Ramos (cell line): ENCODE measurements around the gene HOXA9.

Source experiments
- in situ Hi-C: fragments of 300-500 bp; cut with MboI; formaldehyde crosslinking; loops from one replicate; pipeline ENCODE4 v1.14.3; 2022; ENCODE audit warnings: low sequenced_read_pairs; ENCODE audit not compliant: unreplicated experiment

HOXA9 gene

DNA sequence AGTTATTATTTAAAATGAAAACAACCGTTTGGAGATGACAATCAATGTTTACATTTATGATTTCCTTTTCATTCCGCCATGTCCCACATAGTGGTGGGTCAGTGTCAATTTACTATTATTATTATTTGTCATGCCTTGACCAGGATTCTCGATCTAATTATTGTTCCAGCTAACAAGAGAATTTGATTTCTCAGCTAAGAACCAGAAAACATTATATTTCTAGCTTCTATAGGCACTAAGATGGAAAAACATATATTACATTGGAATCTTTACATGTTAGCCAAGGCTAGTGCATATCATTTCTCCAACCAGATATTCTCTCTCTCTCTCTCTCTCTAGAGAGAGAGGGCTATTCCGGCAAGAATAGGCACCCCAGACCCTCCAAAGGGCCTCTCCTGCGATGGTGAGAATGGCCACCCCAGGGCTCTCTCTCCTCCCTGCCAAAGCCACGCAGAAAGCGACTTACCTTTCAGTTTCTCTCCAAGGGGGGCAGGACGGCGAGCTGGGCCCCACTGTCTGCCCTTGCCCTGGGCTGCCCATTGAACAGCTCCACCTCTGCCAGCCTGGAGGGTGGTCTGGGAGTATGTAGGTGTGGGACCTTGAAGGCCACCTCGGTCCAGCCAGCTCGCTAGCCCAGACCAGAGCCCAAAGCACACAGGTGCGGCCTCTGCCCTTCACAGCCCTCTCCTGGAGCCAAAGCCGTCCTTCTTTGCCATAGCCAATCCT, 15.3 kb downstream of the HOXA9 start:
- in situ Hi-C loops, result loop anchor here (10.0 to 25.0 kb wide), 5 partner anchors 295 to 1263 kb away; no protein-coding TSS in a partner anchor

DNA sequence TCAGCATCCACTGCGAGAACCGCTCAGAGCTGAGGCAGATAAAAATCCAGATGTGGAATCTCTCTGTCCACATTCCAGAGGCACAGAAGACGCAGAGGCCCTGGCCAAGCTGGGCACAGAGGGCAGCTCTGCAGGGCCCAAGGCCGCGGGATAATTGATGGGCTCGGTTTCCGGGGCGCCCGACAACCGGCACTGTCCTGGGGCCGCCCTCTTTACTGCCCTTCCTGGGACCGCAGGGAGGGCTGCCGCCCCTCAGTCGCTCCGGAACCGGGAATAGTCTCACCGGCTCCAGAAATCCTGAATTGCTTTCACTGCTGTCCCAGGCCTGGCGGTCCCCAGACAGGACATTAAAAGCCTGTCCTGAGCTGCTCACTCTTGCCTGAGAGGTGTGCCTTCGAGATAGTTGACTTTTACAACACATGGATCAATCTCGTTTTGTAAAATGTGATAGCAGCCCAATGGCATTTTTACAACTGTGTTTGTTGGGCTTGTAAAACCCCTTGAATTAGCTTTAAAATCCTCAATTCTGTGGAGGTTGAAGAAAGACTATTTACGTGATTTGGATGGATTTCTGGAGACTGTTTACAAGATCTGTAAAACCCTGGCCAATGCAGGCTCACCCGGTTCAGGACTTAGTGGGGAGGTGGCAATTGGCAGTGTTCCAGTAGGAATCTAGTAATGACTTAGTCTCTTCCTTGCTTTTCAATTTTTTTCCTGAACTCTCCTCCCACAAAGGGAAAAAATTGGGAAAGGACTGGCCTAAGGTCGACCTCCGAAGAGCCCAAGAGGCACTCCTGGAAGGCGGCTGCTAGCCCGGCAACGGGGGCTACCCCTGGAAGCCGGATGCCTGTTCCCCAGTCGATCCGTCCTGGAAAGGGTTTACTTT, 16.3 kb downstream of the HOXA9 start:
- in situ Hi-C loops, result loop anchor here (10.0 kb wide), 1 partner anchor 294 kb away; no protein-coding TSS in a partner anchor

DNA sequence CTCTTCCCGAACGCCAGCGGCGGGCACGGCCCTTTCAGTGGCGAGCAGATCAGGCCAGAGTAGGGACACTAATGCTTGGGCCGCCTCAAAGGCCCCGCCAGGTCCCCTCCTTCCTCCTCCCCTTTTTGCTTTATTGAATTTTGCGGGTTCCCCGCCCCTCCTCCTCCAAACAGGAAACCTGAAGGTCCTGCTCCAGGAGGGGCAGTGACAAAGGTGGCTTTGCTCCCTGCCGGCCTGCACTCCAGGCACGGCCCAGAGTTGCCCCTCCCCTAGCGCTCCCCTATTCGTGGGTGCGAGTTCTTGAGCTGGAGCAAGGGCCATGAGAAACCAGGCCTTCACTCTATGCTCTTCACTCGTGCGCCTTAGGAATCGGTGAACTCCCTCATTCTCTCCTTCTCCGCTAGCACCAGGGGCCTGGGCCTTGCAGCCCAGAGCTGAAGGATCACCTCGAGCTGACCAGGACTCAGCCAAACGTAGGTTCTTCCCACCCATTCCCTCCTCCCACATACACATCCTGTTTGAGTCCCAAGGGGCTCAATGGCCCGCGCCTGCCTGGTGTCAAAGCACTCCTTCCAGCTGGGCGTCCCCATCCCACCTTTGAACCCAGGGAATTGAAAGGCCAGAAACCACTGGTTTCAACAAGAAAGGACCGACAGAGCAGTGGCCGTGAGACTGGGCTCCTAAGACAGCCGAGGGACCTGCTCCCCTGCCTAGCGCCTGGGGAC, 17.1 kb downstream of the HOXA9 start:
- in situ Hi-C loops, result loop anchor here (10.0 kb wide), 1 partner anchor 293 kb away; no protein-coding TSS in a partner anchor

GRCh38 chr7:27147199-27148030, 17.9 kb downstream of the HOXA9 start, which contains the start of gene HOXA6:
HOXA6 (minus strand) TSS chr7:27147774; CDS start chr7:27147749, 25 bp downstream.
- in situ Hi-C loops, result loop anchor here (10.0 kb wide), 1 partner anchor 293 kb away; no protein-coding TSS in a partner anchor

DNA sequence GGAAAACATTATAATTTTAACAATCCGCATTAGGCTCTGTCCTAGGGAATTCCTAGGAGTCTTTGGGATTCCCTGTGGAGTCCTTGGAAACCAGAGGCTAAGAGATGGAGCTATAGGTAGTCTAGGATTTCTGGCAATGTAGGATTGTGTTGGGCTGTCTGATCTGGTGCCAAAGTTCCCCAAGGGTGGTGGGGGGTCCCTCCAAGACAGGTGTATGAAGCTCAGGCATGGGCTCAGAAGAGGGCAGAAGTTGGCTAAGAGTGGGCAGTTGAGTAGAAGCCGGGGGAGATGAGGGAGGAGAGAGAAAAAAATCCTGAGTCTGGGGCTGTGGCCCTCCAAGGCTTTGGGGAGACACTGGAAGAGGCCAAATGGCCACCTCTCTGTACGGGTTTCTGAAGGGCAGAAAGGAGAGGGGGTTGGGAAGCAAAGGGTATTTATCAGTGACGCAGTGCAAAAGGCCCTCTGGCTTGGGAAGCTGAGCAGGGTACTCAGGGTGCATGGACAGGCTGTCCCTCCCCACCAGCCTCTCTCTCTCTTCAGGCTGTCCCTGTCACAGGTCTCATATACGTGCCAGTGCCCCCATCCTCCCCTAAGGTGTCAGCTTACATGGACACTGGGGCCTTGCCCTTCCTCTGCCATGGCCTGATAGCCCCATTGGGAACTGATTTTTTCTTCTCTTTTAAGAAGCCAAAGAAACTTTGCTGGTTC, 18.7 kb downstream of the HOXA9 start:
- in situ Hi-C loops, result loop anchor here (10.0 kb wide), 1 partner anchor 292 kb away; no protein-coding TSS in a partner anchor

DNA sequence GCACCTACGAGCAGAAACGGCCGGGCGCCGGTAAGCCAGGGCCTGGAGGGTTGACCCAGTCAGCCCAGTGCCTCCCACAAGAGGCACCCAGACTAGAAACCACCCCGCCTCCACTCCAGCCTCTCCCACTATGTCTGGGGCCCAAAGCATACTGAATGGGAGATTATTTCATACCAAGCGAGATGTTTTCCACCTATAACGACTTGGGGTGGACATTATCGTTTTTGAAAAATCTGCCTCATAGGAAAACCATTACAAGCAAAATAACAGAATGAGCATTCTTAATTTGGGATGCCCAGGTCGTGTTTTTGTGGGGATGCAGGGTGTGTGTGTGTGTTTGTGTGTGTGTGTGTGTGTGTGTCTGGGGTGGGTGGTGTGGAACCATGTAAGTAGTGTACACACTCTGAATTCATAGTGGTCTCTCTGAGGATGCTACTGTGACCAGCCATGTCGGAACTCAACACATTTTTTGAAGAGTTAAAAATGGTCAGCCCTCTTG, 19.4 kb downstream of the HOXA9 start:
- in situ Hi-C loops, result loop anchor here (10.0 kb wide), 1 partner anchor 291 kb away; no protein-coding TSS in a partner anchor

DNA sequence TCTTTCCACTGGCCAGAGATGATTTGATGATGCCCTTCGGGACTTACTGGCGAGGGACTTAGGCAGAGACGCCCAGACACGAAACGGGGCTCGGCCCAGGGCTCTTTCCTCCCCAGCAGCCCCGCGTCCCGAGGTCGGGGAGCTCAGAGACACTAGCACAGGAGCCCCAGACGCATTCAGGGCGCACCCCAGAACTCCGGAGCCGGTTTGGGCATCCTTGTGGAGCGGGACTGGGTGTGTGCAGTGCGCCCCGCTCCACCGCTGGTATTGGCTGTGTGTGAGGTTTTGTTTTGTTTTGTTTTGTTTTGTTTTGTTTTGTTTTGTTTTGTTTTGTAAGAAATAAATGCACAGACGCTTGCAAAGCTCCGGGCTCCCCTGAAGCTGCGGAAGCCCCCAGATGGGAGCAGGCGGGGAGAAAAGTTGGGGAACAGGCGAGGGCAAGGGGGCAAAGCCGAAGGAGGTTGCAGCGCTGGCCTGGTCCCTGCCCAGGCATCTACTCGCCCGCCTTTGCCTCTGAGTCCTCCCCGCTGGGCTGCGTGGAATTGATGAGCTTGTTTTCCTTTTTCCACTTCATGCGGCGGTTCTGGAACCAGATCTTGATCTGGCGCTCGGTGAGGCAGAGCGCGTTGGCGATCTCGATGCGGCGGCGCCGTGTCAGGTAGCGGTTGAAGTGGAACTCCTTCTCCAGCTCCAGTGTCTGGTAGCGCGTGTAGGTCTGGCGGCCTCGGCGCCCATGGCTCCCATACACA, 20.0 kb downstream of the HOXA9 start:
- in situ Hi-C loops, result loop anchor here (10.0 kb wide), 1 partner anchor 291 kb away; no protein-coding TSS in a partner anchor

- in situ Hi-C loops, result loop anchor here (10.0 kb wide), 1 partner anchor 290 kb away; no protein-coding TSS in a partner anchor
These were observed 20.6 kb downstream of the HOXA9 start for GRCh38 chr7:27144781-27145164.

DNA sequence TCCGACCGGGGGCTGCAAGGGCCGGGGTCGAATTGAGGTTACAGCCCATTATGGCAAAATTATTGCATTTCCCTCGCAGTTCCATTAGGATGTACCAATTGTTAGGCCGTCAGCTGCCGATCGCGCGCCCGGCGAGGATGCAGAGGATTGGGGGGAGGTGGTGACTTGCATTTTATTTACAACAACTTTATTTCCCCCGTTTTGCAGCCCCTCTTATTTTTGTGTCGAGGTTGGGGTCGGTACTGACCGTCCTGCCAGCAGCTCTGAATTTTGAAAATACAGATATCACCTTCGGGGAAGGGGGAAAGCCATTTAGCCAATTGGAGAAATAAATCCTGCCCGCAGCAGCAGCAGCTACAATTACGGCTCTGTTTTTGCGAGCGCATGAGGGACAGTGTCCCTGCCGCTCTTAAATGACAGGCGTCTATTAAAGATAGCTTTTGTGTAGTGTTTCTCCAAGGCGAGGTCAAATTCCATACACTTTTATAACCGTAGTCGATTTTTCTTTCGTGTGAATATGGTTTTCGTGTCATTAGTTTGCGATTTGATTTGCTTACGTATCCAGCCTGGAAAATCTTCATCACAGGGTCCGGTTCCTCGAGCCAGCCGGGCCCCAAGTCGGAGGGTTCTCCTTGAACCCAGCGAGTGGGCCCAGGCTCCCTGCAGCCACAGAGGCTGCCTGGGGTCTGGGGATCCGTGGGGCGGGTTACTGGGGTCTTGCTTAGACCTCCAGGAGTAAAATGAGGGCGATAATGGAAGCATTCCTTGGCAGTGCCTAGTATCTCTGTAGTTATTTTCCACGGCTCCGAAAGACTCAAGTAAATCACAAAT, 21.2 kb downstream of the HOXA9 start:
- in situ Hi-C loops, result loop anchor here (10.0 kb wide), 1 partner anchor 289 kb away; no protein-coding TSS in a partner anchor

GRCh38 chr7:27143023-27143949, 22.1 kb downstream of the HOXA9 start, which contains the start of gene HOXA5:
HOXA5 (minus strand) TSS chr7:27143681; CDS start chr7:27143607, 74 bp downstream.
- in situ Hi-C loops, result loop anchor here (10.0 kb wide), 1 partner anchor 288 kb away; no protein-coding TSS in a partner anchor

DNA sequence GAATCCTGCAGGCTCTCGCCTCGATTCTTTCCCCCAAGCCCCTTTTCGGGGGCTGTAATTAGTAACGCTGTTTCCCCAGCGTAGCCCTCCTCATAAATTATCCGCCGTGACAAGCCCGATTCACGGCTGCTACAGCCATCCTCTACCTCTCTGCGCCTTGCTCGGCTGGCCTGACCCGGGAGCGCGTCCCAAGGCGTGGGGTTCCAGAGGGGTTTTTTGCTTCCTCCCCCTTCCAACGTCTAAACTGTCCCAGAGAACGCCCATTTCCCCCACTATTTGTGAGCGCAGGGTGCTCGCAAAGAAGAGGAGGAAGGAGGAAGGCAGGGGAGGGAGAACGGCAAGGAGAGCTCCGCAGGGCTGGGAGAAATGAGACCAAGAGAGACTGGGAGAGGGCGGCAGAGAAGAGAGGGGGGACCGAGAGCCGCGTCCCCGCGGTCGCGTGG, 22.7 kb downstream of the HOXA9 start:
- in situ Hi-C loops, result loop anchor here (10.0 kb wide), 1 partner anchor 288 kb away; no protein-coding TSS in a partner anchor

- in situ Hi-C loops, result loop anchor here (10.0 kb wide), 1 partner anchor 287 kb away; no protein-coding TSS in a partner anchor
These were observed 23.3 kb downstream of the HOXA9 start for GRCh38 chr7:27141923-27142579.

- in situ Hi-C loops, result loop anchor here (10.0 kb wide), 1 partner anchor 287 kb away; no protein-coding TSS in a partner anchor
These were observed 24.0 kb downstream of the HOXA9 start for GRCh38 chr7:27141137-27141922.
